Measurements from ENCODE around the gene MOCOS.
A peak's percentile ranks its signal among the peaks of the same experiment; 100 is the strongest.

Gene MOCOS

DNA sequence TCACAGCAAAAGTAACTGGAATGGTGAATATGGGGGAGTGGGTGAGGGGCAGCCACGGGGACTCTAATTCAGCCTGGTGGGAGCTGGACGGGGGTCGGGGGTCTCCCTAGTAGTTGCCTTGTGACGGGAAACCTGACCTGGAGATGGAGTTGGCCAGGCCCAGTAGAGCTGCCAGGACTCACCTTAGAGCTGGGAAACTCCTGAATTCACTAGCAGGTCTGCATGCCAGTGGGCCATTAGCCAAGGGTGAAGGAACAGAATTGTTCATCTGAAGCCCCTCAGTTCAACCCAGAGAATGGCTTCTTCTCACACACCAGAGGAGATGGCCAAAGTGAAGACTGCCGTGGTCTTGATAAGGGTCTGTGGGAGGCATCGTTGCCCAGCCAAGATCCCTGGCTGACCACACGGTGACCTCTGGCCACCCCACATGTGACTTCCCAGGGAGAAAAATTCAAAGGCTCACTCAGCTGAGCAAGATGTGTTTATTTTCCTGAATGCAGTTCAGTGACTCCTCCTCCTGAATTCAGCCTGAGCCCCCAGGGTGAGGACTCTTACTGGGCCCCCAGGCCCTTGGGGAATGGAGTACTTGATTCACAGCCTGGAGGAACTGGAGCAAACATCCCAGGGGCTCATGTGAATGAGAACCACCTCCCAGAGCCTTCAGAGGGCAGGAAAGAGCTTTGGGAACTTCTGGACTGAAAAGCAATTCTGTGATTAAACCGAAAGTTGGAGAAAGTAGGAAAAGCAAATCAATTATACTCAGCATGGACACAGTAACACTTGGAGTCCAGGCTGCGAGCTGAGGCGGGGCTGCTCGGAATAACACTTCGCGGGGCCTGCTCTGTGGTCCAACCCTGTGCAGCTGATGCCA is 25.2 kb downstream of the MOCOS start:
- no peaks in the 10 kb centered on the region for H3K9me3 ChIP-seq (ENCODE audit: control insufficient read depth, insufficient read depth, low read depth, low read length)
- 0 out of 2 replicates have a peak, but pooled peaks have one; percentile 29 for TF ChIP-seq ZIC2 (tag by site-specific recombination; IDR thresholded peaks at IDR 0.05)
- TF ChIP-seq, protein P1, sequence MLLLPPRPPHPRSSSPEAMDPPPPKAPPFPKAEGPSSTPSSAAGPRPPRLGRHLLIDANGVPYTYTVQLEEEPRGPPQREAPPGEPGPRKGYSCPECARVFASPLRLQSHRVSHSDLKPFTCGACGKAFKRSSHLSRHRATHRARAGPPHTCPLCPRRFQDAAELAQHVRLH (tag by site-specific recombination; IDR thresholded peaks at IDR 0.05) = no peak
- peaks cover 0 to 5% of the 10 kb centered on the region in 2 experiments; a peak in 1 of 3 replicates for H3K36me3 ChIP-seq (ENCODE audit: control insufficient read depth in 2 of 2, insufficient read depth in 1 of 2, low read length in 2 of 2)
- no peak overlapping the region for H3K4me3 ChIP-seq (ENCODE audit: low read depth, low read length)
- CTCF ChIA-PET = interaction anchor here (1.2 kb wide), 1 partner anchor 456 kb away, joined by 3 read pairs; no protein-coding TSS in a partner anchor
- POLR2A ChIA-PET = no interaction called here
- H3K4me1 ChIP-seq (ENCODE audit: control insufficient read depth, insufficient read depth, low read length) = no peaks in the 10 kb centered on the region
- no peak overlapping the region for H3K27ac ChIP-seq (ENCODE audit: extremely low read depth, low read depth, low read length)

- no peaks in the 10 kb centered on the region for H3K9me3 ChIP-seq (ENCODE audit: control insufficient read depth, insufficient read depth, low read depth, low read length)
- H3K36me3 ChIP-seq (ENCODE audit: control insufficient read depth in 2 of 2, insufficient read depth in 1 of 2, low read length in 2 of 2) = no peaks in the 10 kb centered on the region
- H3K4me1 ChIP-seq (ENCODE audit: control insufficient read depth, insufficient read depth, low read length) = no peaks in the 10 kb centered on the region
- ChIA-PET POLR2A (no interaction called here), CTCF (interaction anchor here (0.8 kb wide), 1 partner anchor 48 kb away, joined by 3 read pairs; no protein-coding TSS in a partner anchor)
- H3K27ac ChIP-seq (ENCODE audit: extremely low read depth, low read depth, low read length) = no peak overlapping the region
- H3K4me3 ChIP-seq (ENCODE audit: low read depth, low read length) = no peak overlapping the region
- TF ChIP-seq ZNF610 (tag by site-specific recombination; IDR thresholded peaks at IDR 0.05; ENCODE audit: borderline replicate concordance) (no peak), HOXA7 (CRISPR knock-in tag; IDR thresholded peaks at IDR 0.05; ENCODE audit: borderline replicate concordance) (no peak), ZNF510 (tag by site-specific recombination; IDR thresholded peaks at IDR 0.05; ENCODE audit: insufficient replicate concordance) (no peak), ZNF548 (tag by site-specific recombination; IDR thresholded peaks at IDR 0.05) (no peak)
Measured at GRCh38 chr18:36214811-36215210, 27.5 kb downstream of the MOCOS start.

DNA sequence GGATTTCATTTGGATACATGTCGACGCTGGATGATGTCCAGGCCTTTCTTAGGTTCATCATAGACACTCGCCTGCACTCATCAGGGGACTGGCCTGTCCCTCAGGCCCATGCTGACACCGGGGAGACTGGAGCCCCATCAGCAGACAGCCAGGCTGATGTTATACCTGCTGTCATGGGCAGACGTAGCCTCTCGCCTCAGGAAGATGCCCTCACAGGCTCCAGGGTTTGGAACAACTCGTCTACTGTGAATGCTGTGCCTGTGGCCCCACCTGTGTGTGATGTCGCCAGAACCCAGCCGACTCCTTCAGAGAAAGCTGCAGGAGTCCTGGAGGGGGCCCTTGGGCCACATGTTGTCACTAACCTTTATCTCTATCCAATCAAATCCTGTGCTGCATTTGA is 28.3 kb downstream of the MOCOS start:
- Histone ChIP-seq H3K4me3 (ENCODE audit: low read depth, low read length) (no peak overlapping the region), H3K9me3 (ENCODE audit: control insufficient read depth, insufficient read depth, low read depth, low read length) (no peaks in the 10 kb centered on the region), H3K27ac (ENCODE audit: extremely low read depth, low read depth, low read length) (no peak overlapping the region), H3K4me1 (ENCODE audit: control insufficient read depth, insufficient read depth, low read length) (no peaks in the 10 kb centered on the region), H3K36me3 (ENCODE audit: control insufficient read depth in 2 of 2, insufficient read depth in 1 of 2, low read length in 2 of 2) (no peaks in the 10 kb centered on the region)
- TF ChIP-seq ZNF549 (tag by site-specific recombination; IDR thresholded peaks at IDR 0.05) (no peak), ZNF48 (tag by site-specific recombination; IDR thresholded peaks at IDR 0.05) (no peak), ZIC2 (tag by site-specific recombination; IDR thresholded peaks at IDR 0.05) (0 out of 2 replicates have a peak, but pooled peaks have one; percentile 23), OVOL3 (tag by site-specific recombination; IDR thresholded peaks at IDR 0.05) (no peak), ZXDB (tag by site-specific recombination; IDR thresholded peaks at IDR 0.05) (no peak), GLIS1 (tag by site-specific recombination; IDR thresholded peaks at IDR 0.05) (peak; percentile 58; the same call in 1 of the 2 replicates)
- ChIA-PET CTCF (interaction anchor here (0.8 to 1.2 kb wide), 2 partner anchors 47 to 68 kb away, joined by 3 read pairs; no protein-coding TSS in a partner anchor), POLR2A (no interaction called here)

- H3K4me1 ChIP-seq (ENCODE audit: control insufficient read depth, insufficient read depth, low read length) = no peaks in the 10 kb centered on the region
- no peak overlapping the region for H3K4me3 ChIP-seq (ENCODE audit: low read depth, low read length)
- H3K27ac ChIP-seq (ENCODE audit: extremely low read depth, low read depth, low read length) = no peak overlapping the region
- no peaks in the 10 kb centered on the region for H3K36me3 ChIP-seq (ENCODE audit: control insufficient read depth in 2 of 2, insufficient read depth in 1 of 2, low read length in 2 of 2)
- ChIA-PET POLR2A (no interaction called here), CTCF (no interaction called here)
- no peaks in the 10 kb centered on the region for H3K9me3 ChIP-seq (ENCODE audit: control insufficient read depth, insufficient read depth, low read depth, low read length)
- no peak for TF ChIP-seq ZBTB21 (tag by site-specific recombination; IDR thresholded peaks at IDR 0.05)
- TF ChIP-seq, protein P2, sequence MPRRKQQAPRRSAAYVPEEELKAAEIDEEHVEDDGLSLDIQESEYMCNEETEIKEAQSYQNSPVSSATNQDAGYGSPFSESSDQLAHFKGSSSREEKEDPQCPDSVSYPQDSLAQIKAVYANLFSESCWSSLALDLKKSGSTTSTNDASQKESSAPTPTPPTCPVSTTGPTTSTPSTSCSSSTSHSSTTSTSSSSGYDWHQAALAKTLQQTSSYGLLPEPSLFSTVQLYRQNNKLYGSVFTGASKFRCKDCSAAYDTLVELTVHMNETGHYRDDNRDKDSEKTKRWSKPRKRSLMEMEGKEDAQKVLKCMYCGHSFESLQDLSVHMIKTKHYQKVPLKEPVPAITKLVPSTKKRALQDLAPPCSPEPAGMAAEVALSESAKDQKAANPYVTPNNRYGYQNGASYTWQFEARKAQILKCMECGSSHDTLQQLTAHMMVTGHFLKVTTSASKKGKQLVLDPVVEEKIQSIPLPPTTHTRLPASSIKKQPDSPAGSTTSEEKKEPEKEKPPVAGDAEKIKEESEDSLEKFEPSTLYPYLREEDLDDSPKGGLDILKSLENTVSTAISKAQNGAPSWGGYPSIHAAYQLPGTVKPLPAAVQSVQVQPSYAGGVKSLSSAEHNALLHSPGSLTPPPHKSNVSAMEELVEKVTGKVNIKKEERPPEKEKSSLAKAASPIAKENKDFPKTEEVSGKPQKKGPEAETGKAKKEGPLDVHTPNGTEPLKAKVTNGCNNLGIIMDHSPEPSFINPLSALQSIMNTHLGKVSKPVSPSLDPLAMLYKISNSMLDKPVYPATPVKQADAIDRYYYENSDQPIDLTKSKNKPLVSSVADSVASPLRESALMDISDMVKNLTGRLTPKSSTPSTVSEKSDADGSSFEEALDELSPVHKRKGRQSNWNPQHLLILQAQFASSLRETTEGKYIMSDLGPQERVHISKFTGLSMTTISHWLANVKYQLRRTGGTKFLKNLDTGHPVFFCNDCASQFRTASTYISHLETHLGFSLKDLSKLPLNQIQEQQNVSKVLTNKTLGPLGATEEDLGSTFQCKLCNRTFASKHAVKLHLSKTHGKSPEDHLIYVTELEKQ (tag by site-specific recombination; IDR thresholded peaks at IDR 0.05; ENCODE audit: borderline replicate concordance) = no peak
- TF ChIP-seq CTCF (tag by site-specific recombination; IDR thresholded peaks at IDR 0.05) = no peak
- TF ChIP-seq, protein P3, sequence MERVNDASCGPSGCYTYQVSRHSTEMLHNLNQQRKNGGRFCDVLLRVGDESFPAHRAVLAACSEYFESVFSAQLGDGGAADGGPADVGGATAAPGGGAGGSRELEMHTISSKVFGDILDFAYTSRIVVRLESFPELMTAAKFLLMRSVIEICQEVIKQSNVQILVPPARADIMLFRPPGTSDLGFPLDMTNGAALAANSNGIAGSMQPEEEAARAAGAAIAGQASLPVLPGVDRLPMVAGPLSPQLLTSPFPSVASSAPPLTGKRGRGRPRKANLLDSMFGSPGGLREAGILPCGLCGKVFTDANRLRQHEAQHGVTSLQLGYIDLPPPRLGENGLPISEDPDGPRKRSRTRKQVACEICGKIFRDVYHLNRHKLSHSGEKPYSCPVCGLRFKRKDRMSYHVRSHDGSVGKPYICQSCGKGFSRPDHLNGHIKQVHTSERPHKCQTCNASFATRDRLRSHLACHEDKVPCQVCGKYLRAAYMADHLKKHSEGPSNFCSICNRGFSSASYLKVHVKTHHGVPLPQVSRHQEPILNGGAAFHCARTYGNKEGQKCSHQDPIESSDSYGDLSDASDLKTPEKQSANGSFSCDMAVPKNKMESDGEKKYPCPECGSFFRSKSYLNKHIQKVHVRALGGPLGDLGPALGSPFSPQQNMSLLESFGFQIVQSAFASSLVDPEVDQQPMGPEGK (tag by site-specific recombination; IDR thresholded peaks at IDR 0.05) = no peak
- TF ChIP-seq ZNF561 (tag by site-specific recombination; IDR thresholded peaks at IDR 0.05; ENCODE audit: borderline replicate concordance) = no peak
- TF ChIP-seq ZNF223 (tag by site-specific recombination; IDR thresholded peaks at IDR 0.05) = no peak
- no peak for TF ChIP-seq BCL11B (tag by site-specific recombination; IDR thresholded peaks at IDR 0.05; ENCODE audit: low read depth)
- no peak for TF ChIP-seq GLIS1 (tag by site-specific recombination; IDR thresholded peaks at IDR 0.05)
Measured at GRCh38 chr18:36217348-36217747, 30.1 kb downstream of the MOCOS start.
